ENCODE data around the gene FBL.

The FBL gene

DNA sequence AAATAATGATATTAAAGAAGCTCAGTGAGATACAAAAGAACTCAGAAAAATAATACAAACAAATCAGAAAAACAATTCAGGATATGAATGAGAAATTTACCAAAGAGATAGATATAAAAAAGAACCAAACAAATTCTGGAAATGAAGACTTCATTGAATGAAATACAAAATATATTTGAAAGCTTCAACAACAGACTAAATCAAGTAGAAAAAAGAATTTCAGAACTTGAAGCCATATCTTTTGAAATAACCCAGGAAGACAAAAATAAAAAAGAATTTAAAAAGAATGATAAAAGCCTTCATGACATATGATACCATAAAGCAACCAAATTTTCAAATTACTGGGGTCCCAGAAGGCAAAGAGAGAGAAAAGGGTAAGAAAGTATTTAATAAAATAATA lies 57.9 kb downstream of the FBL start:
- TF ChIP-seq SIN3A (IDR thresholded peaks at IDR 0.05; ENCODE audit: borderline replicate concordance, insufficient read depth, low read length) (no peak), TAF1 (IDR thresholded peaks at IDR 0.05; ENCODE audit: borderline replicate concordance, insufficient read depth, low read length) (no peak), POLR2AphosphoS5 (IDR thresholded peaks at IDR 0.05; ENCODE audit: low read depth, low read length) (no peak), FOXP2 (optimal IDR thresholded peaks at IDR 0.05; ENCODE audit: borderline replicate concordance, extremely low read depth, extremely low read length, insufficient read depth) (no peak)
- TF ChIP-seq, protein P1, sequence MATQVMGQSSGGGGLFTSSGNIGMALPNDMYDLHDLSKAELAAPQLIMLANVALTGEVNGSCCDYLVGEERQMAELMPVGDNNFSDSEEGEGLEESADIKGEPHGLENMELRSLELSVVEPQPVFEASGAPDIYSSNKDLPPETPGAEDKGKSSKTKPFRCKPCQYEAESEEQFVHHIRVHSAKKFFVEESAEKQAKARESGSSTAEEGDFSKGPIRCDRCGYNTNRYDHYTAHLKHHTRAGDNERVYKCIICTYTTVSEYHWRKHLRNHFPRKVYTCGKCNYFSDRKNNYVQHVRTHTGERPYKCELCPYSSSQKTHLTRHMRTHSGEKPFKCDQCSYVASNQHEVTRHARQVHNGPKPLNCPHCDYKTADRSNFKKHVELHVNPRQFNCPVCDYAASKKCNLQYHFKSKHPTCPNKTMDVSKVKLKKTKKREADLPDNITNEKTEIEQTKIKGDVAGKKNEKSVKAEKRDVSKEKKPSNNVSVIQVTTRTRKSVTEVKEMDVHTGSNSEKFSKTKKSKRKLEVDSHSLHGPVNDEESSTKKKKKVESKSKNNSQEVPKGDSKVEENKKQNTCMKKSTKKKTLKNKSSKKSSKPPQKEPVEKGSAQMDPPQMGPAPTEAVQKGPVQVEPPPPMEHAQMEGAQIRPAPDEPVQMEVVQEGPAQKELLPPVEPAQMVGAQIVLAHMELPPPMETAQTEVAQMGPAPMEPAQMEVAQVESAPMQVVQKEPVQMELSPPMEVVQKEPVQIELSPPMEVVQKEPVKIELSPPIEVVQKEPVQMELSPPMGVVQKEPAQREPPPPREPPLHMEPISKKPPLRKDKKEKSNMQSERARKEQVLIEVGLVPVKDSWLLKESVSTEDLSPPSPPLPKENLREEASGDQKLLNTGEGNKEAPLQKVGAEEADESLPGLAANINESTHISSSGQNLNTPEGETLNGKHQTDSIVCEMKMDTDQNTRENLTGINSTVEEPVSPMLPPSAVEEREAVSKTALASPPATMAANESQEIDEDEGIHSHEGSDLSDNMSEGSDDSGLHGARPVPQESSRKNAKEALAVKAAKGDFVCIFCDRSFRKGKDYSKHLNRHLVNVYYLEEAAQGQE (IDR thresholded peaks at IDR 0.05; ENCODE audit: insufficient read depth in 1 of 2, low read depth in 2 of 2, low read length in 2 of 2) = no peak
